NCI-H748 (cell line): ENCODE measurements around the gene HNRNPA1.
"Not testable (repeated sequence)": the region's sequence is repeated elsewhere in the genome, so short reads cannot be mapped to it uniquely, and the experiment has no call there.

Experiments used
- DNase-seq: peaks from one replicate; lab custom pipeline; 2025; ENCODE audit not compliant: unreplicated experiment; lab: John Stamatoyannopoulos, UW

The HNRNPA1 gene

DNA sequence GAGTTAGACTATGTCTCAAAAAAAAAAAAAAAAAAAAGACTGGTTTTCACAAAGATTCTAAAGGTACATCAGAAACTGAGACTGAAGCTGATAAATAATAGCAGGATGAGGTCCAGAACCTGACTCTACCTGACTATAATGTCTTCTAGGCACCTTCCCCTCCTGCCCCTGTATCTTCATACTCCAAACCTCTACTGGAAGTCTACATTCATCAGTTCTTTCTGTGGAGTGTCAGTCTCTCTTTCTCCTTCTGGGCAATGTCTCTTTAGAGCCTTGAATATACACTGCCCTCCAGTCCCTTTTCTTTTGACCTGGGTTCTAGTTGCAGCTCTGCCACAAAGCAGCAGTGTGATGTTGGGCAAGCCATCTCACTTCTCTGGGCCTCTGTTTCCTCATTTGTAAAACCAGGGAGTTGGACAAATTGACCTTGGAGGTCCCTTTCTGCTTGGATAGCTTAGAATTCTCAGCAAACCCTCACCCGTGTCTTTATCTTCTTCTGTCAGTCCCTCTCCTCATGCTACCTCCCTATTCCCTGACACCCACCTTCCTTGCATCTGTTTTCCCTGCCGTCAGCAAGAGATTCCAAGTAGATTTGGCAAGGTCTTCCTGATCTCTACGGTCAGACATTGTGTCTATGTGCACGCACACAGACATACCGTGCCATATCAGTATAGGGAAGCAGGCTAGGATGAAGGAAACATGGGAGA is 16.0 kb downstream of the HNRNPA1 start:
- no peak for DNase-seq

GRCh38 chr12:54298904-54299303 is 18.4 kb downstream of the HNRNPA1 start:
- DNase-seq = no peak

DNA sequence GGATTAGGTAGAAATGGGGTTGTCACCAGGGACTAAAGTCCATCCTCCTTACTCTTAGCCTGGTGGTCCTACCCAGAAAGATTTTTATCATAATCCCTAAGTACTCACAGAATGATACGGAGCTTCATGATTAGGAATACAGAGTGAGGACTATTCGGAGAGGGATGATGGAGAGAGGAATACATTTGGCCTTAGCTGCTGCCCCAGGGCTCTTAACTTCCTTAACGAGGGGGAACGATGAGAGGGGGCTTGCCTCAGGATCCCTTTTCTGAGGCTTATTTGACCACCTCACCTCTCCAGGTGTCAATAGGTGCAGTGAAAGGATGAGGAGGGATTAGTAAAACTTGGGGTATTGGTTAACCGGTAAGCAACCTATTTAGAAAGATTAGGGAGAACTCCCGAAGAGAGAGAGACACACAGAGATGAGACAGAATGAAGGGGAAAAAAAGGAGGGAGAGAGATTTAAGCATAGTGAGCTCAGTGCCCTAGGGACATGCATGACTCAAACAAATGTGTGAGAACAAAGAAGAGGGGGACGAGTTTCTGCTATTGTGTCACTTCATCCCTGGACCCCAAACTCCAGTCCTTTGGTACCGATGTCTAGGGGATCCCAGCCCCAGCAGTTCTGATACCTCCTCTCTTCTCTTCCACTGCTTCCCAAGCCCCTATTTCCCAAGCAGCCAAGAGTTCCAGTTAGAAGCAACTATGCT is 19.1 kb downstream of the HNRNPA1 start:
- DNase-seq = no peak

DNA sequence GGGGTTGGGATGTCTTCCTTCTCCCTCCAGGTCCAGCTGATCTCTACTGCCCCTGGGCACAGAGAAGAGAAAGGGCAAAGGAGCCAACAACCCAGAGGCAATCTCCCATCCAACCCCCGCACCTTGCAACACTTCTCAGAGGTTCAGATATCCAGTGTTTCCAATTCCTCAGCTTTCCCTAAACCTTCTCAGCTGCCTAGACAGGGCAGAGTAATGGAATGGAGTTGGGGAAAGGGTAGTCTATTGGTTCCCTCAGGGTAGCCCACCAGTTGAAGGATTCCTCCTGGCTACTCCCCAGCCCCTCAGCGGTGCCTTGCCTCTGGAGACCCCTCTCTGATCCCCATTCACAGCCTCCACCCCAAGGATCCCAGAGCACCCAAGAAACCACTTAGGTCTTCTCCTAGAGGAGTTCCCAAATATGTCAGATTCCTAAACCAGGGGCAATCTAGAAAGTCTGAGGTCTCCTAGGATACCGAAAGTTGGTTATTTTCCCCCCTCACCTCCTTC is 19.8 kb downstream of the HNRNPA1 start:
- DNase-seq = no peak

DNA sequence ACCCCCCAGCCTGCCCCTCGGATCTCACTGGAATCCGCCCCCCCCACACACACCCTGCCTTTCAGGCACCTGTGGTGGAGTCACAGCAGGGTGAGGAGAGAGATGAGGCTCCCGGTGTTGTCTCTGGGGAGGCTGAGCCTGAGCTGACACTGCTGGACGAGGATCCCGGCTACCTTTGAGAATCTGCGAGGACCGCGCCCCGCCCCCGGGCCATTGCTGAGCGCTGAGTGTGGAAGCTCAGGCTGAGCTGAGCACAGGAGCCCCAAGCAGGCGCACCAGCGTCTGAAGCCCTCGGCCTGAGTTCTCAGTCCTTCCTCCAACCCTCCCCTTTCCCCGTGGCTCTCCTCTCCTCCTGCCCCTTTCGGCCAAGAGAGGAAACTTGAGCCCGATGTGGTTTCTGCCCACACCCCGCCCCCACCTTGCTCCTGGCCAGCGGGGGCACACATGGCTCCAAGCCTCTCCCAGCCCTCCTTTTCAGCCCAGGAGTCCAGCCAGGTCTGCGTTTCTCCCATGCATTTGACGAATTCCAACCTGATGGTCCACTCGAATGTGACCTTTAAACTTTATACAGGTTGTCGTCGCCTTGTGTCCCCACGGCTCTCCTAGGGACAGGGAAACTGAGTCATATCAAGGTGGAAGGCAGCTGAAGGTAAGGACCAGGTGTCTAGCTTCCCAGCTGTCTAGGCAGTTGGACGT is 20.4 kb downstream of the HNRNPA1 start, which contains the start of gene NFE2:
Gene NFE2, minus strand, starts transcription at position 284 of the 696 bp plus-strand sequence. CDS start 5,767 bp downstream, outside the sequence.
- DNase-seq = peak; percentile 67

DNA sequence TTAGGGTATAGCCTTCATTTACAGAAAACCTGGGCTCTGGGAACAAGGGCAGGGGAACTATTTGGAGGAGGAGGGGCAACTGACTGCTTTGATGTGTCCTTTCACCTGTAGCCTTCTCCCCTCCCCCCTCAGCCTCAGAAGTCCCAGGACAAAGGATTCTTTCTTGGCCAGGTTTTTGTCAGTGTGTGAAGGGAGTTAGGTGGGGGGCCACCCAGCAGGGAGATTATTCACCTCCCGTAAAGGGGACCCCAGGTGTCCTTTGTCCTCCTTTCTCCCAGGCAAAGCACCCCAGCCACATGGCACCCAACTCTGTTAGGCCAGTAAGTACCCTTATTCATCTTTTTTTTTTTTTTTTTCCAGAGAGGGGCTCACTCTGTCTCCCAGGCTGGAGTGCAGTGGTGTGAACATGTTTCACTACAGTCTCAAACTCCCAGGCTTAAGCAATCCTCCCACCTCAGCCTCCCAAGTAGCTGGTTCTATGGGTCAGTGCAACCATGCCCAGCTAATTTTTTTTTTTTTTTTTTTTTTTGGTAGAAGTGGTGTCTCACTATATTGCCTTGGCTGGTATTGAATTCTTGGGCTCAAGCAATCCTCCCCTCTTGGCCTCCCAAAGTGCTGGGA is 21.0 kb downstream of the HNRNPA1 start:
- no peak for DNase-seq

DNA sequence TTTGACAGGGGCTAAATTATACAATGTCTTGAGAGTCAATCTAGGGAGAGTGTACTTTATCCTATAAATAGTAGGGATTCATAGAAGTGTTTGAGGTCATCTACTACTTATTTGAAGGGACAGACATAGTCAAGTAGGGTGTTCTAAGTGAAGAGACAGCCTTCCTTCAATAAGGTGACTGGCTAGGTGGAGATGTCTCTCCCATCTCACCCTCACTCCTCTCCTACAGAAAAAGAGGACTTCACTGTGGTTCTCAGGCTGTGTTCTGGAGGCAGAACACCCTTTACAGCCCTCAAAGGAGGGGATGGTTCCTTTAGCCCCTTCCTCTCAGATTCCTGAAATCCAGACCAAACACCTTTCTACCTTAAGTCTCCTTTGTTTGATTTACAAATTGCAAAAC is 23.1 kb downstream of the HNRNPA1 start:
- no peak for DNase-seq

DNA sequence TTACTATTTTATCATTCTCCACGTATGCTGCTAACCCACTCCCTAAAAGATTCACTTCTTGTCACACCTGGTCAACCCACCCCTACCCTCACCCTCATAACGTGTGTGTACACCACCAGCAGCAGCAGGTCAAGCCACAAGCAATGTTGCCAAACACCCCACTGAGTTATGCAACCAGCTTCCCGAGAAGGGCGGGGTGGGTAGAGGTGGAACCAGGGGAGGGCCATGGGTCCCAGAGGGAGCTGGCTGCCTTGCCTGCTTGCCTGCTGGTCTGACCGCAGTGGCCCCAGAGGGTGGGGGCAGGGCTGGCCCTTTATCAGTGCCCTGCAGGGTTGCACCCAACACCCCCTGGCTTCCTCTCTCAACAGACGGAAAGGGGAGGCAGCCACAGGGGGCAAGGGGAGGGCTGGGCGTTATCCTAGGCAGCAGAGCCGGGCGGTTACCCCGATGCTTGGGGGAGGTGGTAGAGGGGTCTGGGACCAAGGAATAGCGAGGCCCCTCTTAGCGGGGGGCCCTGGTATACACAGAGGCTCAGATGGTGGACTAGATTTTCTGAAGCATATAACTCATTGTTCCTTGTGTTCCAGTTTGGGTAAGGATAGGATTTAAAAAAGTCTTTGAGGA is 23.8 kb downstream of the HNRNPA1 start:
- DNase-seq = no peak

- DNase-seq = peak; percentile 82
Measured at GRCh38 chr12:54306925-54307741, 26.6 kb downstream of the HNRNPA1 start.

DNA sequence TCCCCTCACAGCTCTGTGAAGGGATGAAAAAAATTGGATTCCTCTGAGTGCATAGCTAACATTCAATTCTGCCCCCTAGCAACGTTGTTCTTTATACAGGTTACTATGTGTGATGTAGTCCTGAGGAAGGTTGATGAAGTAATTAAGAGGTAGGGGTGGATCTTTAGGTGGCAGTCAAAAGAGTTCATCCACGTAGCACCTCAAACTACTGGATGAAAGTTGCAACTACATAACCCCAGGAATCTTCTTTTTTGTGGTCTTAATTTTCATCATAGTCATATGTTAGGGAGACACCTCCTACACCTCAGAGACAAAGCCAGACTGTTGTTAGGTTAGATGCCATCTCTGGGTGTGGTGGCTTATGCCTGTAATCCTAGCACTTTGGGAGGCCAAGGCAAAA is 30.5 kb downstream of the HNRNPA1 start:
- no peak for DNase-seq

GRCh38 chr12:54312309-54312708 is 31.8 kb downstream of the HNRNPA1 start:
- DNase-seq = not testable (repeated sequence)

GRCh38 chr12:54321363-54321762 is 40.8 kb downstream of the HNRNPA1 start:
- DNase-seq = no peak

GRCh38 chr12:54324617-54325441 is 44.3 kb downstream of the HNRNPA1 start, which contains the start of gene COPZ1:
Gene COPZ1 (plus strand): TSS chr12:54325131. CDS start chr12:54325164, 33 bp downstream.
- peak; percentile 100 for DNase-seq

DNA sequence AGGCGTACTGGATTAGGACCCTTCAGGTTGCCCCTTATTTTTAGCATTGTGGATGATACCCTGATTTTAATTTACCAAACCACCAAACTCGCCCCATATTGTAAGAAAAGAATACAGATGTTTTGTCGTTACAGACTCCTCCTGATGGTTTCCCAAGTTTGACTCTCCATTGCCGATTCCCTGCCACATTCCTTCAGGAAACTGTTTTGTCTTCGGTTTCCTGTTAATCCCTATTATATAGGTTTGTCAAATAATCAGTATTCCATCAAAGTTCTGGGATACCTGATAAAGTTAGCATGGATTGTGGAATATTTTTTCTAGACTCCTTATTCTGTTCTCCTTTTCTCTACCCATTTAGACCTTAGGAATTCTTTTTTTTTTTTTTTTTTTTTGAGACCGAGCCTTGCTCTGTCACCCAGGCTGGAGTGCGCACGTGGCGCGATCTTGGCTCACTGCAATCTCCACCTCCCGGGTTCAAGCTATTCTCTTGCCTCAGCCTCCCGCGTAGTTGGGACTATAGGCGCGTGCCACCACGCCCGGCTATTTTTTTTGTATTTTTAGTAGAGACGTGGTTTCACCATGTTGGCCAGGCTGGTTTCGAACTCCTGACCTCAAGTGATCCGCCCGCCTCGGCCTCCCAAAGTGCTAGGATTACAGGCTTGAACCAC is 45.0 kb downstream of the HNRNPA1 start:
- DNase-seq = not testable (repeated sequence)

GRCh38 chr12:54328595-54329337 is 48.2 kb downstream of the HNRNPA1 start:
- no peak for DNase-seq

- DNase-seq = no peak
Measured at GRCh38 chr12:54329759-54330158, 49.2 kb downstream of the HNRNPA1 start.

GRCh38 chr12:54330442-54330841 is 49.9 kb downstream of the HNRNPA1 start:
- DNase-seq = no peak

- no peak for DNase-seq
Measured at GRCh38 chr12:54331461-54331860, 50.9 kb downstream of the HNRNPA1 start.
